MCF 10A (cell line): ENCODE data around the gene DOK6. TPM values are rescaled to one million over a fixed set of nuclear protein-coding genes. Genes with fewer than 3 reads are reported as not detected.

Source experiments
- BruUV-seq: library from RNA; stranded (reverse); fragments of 400-500 nt; replicated peaks from 2 replicates; lab custom pipeline; 2021; lab: Mats Ljungman, UMichigan
- CTCF ChIA-PET: fragments of 300-600 bp; sonication (Branson Sonifier 250); formaldehyde crosslinking; extraction: SDS; loops from one replicate; lab custom pipeline; 2021; ENCODE audit warnings: antibody characterized with exemption, inconsistent platforms; lab: Yijun Ruan, JAX
- POLR2A ChIA-PET: fragments of 300-600, 350-650 bp; sonication (Branson Sonifier 250); formaldehyde crosslinking; extraction: SDS; loops from one replicate; lab custom pipeline; 2020; ENCODE audit warnings: antibody characterized with exemption, inconsistent platforms; lab: Yijun Ruan, JAX
- DNase-seq: peaks from one replicate; pipeline ENCODE4 v3.0.0-alpha.2; 2018; ENCODE audit not compliant: unreplicated experiment
- H3K27ac Mint-ChIP-seq: one replicate; pipeline ENCODE4 v1.8.0; 2022; ENCODE audit warnings: mild to moderate bottlenecking, low read depth, mixed read lengths; ENCODE audit not compliant: unreplicated experiment
- H3K27me3 Mint-ChIP-seq: one replicate; pipeline ENCODE4 v1.8.0; 2022; ENCODE audit warnings: mixed read lengths; ENCODE audit not compliant: insufficient read depth, unreplicated experiment
- H3K36me3 Mint-ChIP-seq: one replicate; pipeline ENCODE4 v1.8.0; 2022; ENCODE audit warnings: mild to moderate bottlenecking, moderate library complexity, mixed read lengths; ENCODE audit not compliant: insufficient read depth, unreplicated experiment
- H3K4me1 Mint-ChIP-seq: one replicate; pipeline ENCODE4 v1.8.0; 2022; ENCODE audit warnings: mixed read lengths; ENCODE audit not compliant: insufficient read depth, unreplicated experiment
- H3K4me3 Mint-ChIP-seq: one replicate; pipeline ENCODE4 v1.8.0; 2022; ENCODE audit warnings: mild to moderate bottlenecking, moderate library complexity, mixed read lengths; ENCODE audit not compliant: unreplicated experiment
- H3K9me3 Mint-ChIP-seq: one replicate; pipeline ENCODE4 v1.8.0; 2022; ENCODE audit warnings: mixed read lengths; ENCODE audit not compliant: unreplicated experiment
- intact Hi-C: fragments of 100-400 bp; cut with micrococcal nuclease; formaldehyde crosslinking; loops from 2 replicates; pipeline ENCODE4 v1.14.1; 2022
- total RNA-seq: library from RNA; stranded (reverse); gene quantifications from 2 replicates; pipeline ENCODE4 v1.2.3, GENCODE V29; 2022
- TF ChIP-seq, protein P1 (sequence below): fragments of 200-600 bp; IDR thresholded peaks from one replicate; pipeline ENCODE4 v1.8.0; 2022; ENCODE audit warnings: antibody characterized with exemption, mild to moderate bottlenecking; ENCODE audit not compliant: unreplicated experiment

Gene DOK6
- total RNA-seq, 1 experiment from 2014 or later = not detected

DNA sequence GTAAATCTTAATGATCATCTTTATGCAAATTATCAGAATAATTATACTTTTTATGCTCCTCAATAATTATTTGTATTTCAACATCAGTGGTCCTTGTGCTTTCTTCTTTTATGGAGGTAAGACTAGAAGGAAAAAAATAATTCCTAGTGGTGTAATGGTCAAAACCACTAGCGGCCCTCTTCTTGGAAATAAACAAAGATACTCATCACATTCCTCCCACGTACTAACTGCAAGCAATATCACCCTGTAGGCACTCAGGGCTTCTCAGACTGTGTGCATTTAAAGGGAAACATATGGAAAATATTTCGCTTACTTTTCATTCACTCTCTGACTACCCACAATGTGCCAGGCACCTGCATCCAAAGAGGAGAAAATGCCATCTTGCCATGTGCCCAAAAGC lies 263.7 kb downstream of the DOK6 start:
- no peaks in the 10 kb centered on the region for H3K4me1 Mint-ChIP-seq
- CTCF ChIA-PET = no interaction called here
- no peaks in the 10 kb centered on the region for H3K9me3 Mint-ChIP-seq
- TF ChIP-seq, protein P1, sequence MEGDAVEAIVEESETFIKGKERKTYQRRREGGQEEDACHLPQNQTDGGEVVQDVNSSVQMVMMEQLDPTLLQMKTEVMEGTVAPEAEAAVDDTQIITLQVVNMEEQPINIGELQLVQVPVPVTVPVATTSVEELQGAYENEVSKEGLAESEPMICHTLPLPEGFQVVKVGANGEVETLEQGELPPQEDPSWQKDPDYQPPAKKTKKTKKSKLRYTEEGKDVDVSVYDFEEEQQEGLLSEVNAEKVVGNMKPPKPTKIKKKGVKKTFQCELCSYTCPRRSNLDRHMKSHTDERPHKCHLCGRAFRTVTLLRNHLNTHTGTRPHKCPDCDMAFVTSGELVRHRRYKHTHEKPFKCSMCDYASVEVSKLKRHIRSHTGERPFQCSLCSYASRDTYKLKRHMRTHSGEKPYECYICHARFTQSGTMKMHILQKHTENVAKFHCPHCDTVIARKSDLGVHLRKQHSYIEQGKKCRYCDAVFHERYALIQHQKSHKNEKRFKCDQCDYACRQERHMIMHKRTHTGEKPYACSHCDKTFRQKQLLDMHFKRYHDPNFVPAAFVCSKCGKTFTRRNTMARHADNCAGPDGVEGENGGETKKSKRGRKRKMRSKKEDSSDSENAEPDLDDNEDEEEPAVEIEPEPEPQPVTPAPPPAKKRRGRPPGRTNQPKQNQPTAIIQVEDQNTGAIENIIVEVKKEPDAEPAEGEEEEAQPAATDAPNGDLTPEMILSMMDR = no peak
- POLR2A ChIA-PET = interaction anchor here (0.7 kb wide), 1 partner anchor 1996 kb away, joined by 4 read pairs; no protein-coding TSS in a partner anchor
- peaks cover 67% of the 10 kb centered on the region for H3K27me3 Mint-ChIP-seq
- BruUV-seq = no TSS peak
- no peak overlapping the region for H3K4me3 Mint-ChIP-seq
- no peak overlapping the region for H3K27ac Mint-ChIP-seq
- H3K36me3 Mint-ChIP-seq = no peaks in the 10 kb centered on the region
- DNase-seq = no peak
- intact Hi-C loops = no loop called here

DNA sequence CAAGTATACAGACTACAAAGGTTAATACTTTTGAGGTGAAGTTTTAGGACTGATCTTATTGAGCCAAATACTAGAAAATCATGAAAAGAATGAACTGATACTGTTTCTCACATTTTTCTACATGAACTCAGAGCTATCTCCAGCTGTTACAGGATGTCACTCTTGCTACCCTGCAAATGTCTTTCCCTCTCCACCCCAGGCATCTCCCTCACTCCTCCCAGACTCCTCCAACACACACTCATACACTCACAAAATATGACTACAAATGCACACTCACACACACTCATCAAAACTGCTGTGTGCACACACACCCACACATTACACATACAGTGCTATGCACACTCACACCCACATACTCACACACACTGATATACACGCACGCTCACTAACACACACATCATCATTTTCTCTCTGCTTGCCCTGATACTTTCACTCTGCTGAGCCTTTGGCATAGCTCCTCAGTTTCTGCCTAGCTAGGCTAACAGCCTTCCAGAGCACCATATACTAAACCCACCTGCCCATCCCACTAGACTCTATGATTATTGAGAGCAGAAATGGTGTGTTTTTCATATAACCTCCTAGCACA lies 273.7 kb downstream of the DOK6 start:
- ChIA-PET CTCF (interaction anchor here (0.5 kb wide), 1 partner anchor 758 kb away, joined by 3 read pairs; no protein-coding TSS in a partner anchor), POLR2A (no interaction called here)
- BruUV-seq = no TSS peak
- Mint-ChIP-seq H3K36me3 (no peaks in the 10 kb centered on the region), H3K27me3 (peaks cover 24% of the 10 kb centered on the region), H3K4me3 (no peak overlapping the region), H3K9me3 (no peaks in the 10 kb centered on the region), H3K4me1 (no peaks in the 10 kb centered on the region), H3K27ac (no peak overlapping the region)
- no peak for DNase-seq
- TF ChIP-seq, protein P1 = no peak
- intact Hi-C loops = no loop called here

DNA sequence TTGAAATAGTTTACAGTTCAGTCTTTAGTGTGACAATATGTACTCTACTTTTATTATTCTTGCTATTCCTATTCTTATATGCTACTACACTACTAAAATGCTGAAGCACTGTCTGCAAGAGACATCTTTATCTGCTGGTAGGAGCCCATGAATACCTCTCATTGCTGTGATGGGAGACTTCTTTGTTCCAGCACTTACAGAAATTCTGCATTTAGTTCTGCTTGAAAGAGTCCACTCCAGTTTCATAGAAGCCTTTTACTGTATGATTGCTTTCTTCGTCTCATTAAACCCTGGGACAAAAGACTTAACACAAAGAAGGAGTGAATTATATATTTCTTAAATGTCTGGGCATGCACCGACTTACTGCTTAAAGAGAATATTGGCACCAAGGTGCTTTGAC lies 274.3 kb downstream of the DOK6 start:
- Mint-ChIP-seq H3K36me3 (no peaks in the 10 kb centered on the region), H3K27ac (no peak overlapping the region), H3K4me1 (no peaks in the 10 kb centered on the region), H3K27me3 (peaks cover 21% of the 10 kb centered on the region), H3K4me3 (no peak overlapping the region), H3K9me3 (no peaks in the 10 kb centered on the region)
- TF ChIP-seq, protein P1 = no peak
- no peak for DNase-seq
- BruUV-seq = no TSS peak
- CTCF ChIA-PET = no interaction called here
- POLR2A ChIA-PET = no interaction called here
- intact Hi-C loops = no loop called here

DNA sequence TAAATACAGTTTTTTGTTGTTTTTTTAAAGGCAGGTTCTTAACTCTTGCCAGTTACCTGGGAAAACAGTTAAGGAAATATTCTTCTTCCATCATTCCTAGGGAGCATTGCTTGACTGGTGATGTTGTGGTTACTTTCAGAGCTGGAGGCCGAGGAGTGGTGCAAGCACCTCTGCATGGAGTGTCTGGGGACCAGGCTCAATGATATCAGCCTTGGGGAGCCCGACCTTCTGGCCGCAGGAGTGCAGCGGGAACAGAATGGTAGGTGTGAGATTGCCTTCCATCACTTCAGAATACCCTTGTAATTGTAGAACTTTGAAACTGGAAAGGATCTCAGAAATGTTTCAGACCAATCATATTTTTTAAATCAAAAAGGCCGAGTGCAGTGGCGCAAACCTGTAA lies 276.9 kb downstream of the DOK6 start:
- Mint-ChIP-seq H3K9me3 (no peaks in the 10 kb centered on the region), H3K4me3 (no peak overlapping the region), H3K27me3 (peaks cover 21% of the 10 kb centered on the region), H3K36me3 (no peaks in the 10 kb centered on the region), H3K27ac (no peak overlapping the region), H3K4me1 (no peaks in the 10 kb centered on the region)
- TF ChIP-seq, protein P1 = no peak
- ChIA-PET POLR2A (no interaction called here), CTCF (no interaction called here)
- no TSS peak for BruUV-seq
- DNase-seq = no peak
- intact Hi-C loops = no loop called here
